Stimulated activated CD4-positive, alpha-beta T cell treated with anti-CD3 and anti-CD28 coated beads, Interleukin-4, amount 100 ng/mL, for 24 hours (primary cell): Measurements from ENCODE around the gene CHRNA3.

ENCODE experiments used
- DNase-seq: peaks from one replicate; pipeline ENCODE4 v3.0.0-alpha.2; 2020

CHRNA3 gene

GRCh38 chr15:78620527-78621421 is at the start of gene CHRNA3:
Gene CHRNA3, minus strand, starts transcription at chr15:78620996. Its CDS starts 202 bp downstream, at chr15:78620794.
- DNase-seq, result no peak

GRCh38 chr15:78668987-78669386 is 48.2 kb upstream of the CHRNA3 start:
- no peak for DNase-seq

DNA sequence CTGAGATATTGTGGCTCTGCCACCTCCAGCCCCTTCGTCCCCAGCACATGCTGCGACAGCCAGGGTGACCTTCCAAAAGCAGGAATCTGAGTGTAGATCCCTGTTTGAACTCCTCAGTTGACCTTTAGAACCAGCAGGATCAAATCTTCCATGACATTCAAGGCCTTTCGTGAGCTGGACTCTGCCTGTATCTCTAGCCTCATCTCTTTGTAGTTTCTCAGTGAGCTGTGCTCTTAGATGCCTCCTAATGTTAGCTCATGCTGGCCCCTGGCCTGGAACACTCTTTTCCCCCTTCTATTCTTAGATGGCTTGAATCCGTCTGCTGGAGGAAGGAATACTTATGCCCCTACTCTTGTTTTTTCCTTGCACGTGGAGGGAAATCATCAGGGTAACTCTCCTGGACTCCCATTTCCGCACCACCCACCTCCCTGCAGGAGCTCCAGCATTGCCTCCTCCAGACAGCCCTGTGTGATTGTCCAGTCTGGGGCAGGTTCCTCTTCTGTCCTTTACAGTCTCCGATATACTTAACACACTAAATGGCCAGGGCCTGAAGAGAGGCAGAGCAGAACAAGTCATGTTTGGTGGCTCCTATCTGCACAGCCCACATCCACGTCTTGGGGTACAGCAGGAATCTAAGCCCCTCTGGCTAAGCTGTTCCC is 46.9 kb upstream of the CHRNA3 start:
- no peak for DNase-seq

GRCh38 chr15:78666010-78666409 is 45.2 kb upstream of the CHRNA3 start:
- DNase-seq, result no peak

DNA sequence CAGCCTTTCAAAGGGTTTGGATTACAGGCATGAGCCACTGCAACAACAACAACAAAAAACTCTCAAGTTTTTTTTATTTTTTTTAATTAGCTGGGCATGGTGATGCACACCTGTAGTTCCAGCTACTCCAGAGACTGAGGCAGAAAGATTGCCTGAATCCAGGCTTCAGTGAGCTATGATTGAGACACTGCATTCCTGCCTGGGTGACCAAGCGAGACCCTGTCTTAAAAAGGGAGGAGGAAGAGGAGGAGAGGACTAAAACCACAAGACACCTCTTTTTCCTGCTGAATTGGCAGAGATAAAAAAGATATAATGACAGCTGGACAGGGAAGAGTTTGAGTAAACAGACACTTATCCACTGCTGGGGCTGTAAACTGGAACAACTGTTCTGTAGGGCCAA is 42.9 kb upstream of the CHRNA3 start:
- no peak for DNase-seq

DNA sequence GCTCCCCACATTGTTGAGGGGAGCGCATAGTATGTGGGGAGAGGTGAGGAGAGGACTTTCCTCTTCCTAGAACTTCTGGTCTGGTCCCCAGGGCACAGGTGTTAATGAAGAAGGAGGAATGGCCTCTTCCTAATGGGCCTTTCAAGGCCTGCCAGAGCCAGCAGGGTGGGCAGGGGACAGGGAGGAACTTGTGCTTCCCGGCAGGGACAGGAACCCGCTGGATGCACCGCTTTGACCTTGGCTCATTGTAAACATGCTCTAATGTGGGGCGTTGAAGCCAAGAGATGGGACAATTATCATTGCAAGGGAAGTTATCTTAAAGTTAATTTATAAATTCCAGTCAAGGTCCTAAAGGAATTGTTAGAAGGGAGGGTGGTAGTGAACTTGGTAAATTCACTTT is 41.2 kb upstream of the CHRNA3 start:
- DNase-seq, result no peak

GRCh38 chr15:78661001-78661400 is 40.2 kb upstream of the CHRNA3 start:
- no peak for DNase-seq

DNA sequence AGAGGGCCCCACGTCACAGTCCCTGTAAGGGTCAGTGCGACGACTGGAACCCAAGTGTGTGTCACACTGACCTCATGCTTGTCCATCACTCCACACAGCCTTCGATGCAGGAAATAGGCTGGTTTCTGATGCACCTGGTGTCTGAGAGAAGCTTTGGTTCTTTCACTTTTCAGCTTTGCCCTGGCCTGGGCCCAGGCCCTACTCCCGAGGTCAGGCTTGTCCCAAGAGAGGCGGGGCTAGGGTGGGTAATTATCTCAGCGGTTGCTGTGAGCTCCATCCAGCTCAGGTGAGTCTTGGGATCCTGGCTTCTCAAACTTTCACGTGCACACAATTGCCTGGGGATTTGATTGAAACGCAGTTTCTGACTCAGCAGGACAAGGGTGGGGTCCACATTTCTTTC is 39.8 kb upstream of the CHRNA3 start:
- DNase-seq, result no peak

DNA sequence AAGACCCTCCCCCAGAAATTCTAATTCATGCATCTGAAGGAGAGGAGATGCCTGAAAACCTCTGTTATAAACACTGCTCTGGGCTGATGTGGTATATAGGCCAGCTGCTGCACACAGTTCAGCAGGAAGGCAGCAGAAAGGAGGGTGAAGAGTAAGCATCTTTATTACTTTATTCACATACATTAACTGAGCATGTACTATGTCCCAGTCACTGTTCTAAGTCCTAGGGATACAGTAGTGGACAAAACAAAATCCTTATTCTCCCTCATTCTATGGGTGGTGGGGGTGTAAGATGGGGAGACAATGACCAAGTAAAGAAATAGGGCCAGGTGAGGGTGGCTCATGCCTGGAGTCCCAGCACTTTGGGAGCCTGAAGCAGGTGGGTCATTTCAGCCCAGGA is 38.0 kb upstream of the CHRNA3 start:
- no peak for DNase-seq

DNA sequence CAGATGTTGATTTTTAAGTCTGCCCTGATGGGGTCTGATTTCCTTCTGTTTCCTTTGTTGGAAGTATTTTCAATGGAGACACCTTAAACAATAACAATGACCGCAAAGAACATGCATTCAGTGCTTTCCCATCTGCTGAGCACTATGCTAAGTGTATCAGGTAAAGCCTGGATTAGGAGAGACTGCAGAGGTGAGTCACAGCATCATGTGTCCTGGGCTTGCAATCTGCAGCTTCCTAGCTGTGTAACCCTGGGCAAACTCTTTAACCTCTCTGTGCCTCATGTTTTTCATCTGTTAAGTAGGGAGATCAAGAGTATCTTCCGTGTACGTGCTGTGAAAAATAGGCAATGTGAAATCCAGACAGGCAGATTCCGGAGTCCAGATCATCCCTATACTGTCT is 33.5 kb upstream of the CHRNA3 start:
- no peak for DNase-seq

GRCh38 chr15:78651930-78652615 is 31.3 kb upstream of the CHRNA3 start:
- DNase-seq, result no peak

- no peak for DNase-seq
Measured at GRCh38 chr15:78651007-78651406, 30.2 kb upstream of the CHRNA3 start.

- DNase-seq, result no peak
Measured at GRCh38 chr15:78650022-78650421, 29.2 kb upstream of the CHRNA3 start.

- no peak for DNase-seq
Measured at GRCh38 chr15:78645009-78645408, 24.2 kb upstream of the CHRNA3 start.

- DNase-seq, result no peak
Measured at GRCh38 chr15:78642331-78642730, 21.5 kb upstream of the CHRNA3 start.

DNA sequence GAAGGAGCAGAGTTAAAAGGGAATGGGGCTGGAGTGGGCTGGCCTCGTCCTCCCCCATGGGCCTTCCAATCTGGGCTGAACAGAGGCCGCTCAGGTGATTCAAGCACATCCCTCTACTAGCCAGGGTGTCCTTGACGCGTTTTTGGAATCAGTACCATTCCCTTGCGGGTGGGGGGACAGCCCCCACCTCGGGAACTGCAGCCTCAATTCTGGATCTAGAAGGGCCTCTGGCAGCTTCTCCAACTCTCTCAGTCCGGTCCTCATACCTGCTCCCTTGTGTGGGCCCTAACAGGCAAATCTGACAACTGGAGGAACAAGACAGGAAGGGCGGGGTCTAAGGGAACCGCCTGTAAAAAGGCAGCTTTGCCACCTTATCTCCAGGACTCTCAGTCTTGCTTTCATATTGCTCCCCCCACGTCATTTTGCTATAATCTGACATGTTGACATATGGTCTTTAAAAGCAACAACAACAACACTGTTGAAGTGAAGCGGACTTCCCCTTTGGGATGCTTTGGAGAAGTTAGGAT is 21.0 kb upstream of the CHRNA3 start:
- DNase-seq, result no peak

- no peak for DNase-seq
Measured at GRCh38 chr15:78641102-78641748, 20.4 kb upstream of the CHRNA3 start, which contains the start of gene CHRNB4. Gene CHRNB4, minus strand, starts transcription at chr15:78641210. Its CDS starts 77 bp downstream, at chr15:78641133.

GRCh38 chr15:78640527-78641101 is 19.8 kb upstream of the CHRNA3 start:
- no peak for DNase-seq

- DNase-seq, result peak; percentile 50
Measured at GRCh38 chr15:78638658-78639314, 18.0 kb upstream of the CHRNA3 start.

- DNase-seq, result no peak
Measured at GRCh38 chr15:78637776-78638435, 17.1 kb upstream of the CHRNA3 start.

- DNase-seq, result no peak
Measured at GRCh38 chr15:78636378-78636859, 15.6 kb upstream of the CHRNA3 start.
